Fibroblast of upper back skin (primary cell): ENCODE measurements around the gene BACE2.
A peak's percentile ranks its signal among the peaks of the same experiment; 100 is the strongest.
"Not testable (repeated sequence)": the region's sequence is repeated elsewhere in the genome, so short reads cannot be mapped to it uniquely, and the experiment has no call there.

Experiments
- DNase-seq: peaks from one replicate; pipeline ENCODE4 v3.0.0-alpha.2; 2013

The BACE2 gene

GRCh38 chr21:41283211-41283818, 115.4 kb downstream of the BACE2 start:
- DNase-seq: peak; percentile 86

- DNase-seq: peak; percentile 6
Observed at GRCh38 chr21:41289431-41289830, 121.5 kb downstream of the BACE2 start.

GRCh38 chr21:41290106-41290799, 122.3 kb downstream of the BACE2 start:
- DNase-seq: no peak

GRCh38 chr21:41294548-41295231, 126.7 kb downstream of the BACE2 start:
- no peak for DNase-seq

GRCh38 chr21:41295721-41296254, 127.8 kb downstream of the BACE2 start:
- DNase-seq: no peak

GRCh38 chr21:41302976-41303375, 135.0 kb downstream of the BACE2 start:
- DNase-seq: no peak

GRCh38 chr21:41304068-41304720, 136.2 kb downstream of the BACE2 start:
- DNase-seq: no peak

- DNase-seq: no peak
Observed at GRCh38 chr21:41307219-41307618, 139.3 kb downstream of the BACE2 start.

- DNase-seq: not testable (repeated sequence)
Observed at GRCh38 chr21:41313285-41314164, 145.6 kb downstream of the BACE2 start.

GRCh38 chr21:41315726-41316125, 147.8 kb downstream of the BACE2 start:
- no peak for DNase-seq

GRCh38 chr21:41316200-41317062, 148.5 kb downstream of the BACE2 start, which contains the start of gene FAM3B:
FAM3B (plus strand) TSS chr21:41316801; CDS start chr21:41316880, 79 bp downstream.
- DNase-seq: no peak

GRCh38 chr21:41317063-41317392, 149.1 kb downstream of the BACE2 start:
- no peak for DNase-seq

- DNase-seq: no peak
Observed at GRCh38 chr21:41317458-41317857, 149.5 kb downstream of the BACE2 start.

- no peak for DNase-seq
Observed at GRCh38 chr21:41318218-41318617, 150.3 kb downstream of the BACE2 start.

- DNase-seq: peak; percentile 3
Observed at GRCh38 chr21:41319273-41319672, 151.3 kb downstream of the BACE2 start.

- DNase-seq: no peak
Observed at GRCh38 chr21:41321211-41321907, 153.4 kb downstream of the BACE2 start.

GRCh38 chr21:41321908-41322495, 154.0 kb downstream of the BACE2 start:
- DNase-seq: no peak

GRCh38 chr21:41322496-41323382, 154.8 kb downstream of the BACE2 start:
- no peak for DNase-seq
